ENCODE measurements around the gene LRMDA.

GRCh38 chr10:75426880-75427279 is 4.5 kb upstream of the LRMDA start:
- TF ChIP-seq CTCF (optimal IDR thresholded peaks at IDR 0.05 in 1 of 3, IDR thresholded peaks at IDR 0.05 in 1 of 3, conservative IDR thresholded peaks at IDR 0.05 in 1 of 3; ENCODE audit: extremely low read depth in 1 of 3, insufficient read depth in 2 of 3, low read length in 3 of 3) (no peak), EZH2 (IDR thresholded peaks at IDR 0.05; ENCODE audit: low read length) (no peak)

Measured in keratinocyte (primary cell).